ENCODE data around the gene EGFL8.
A peak's percentile ranks its signal among the peaks of the same experiment; 100 is the strongest.
"Not testable (repeated sequence)": the region's sequence is repeated elsewhere in the genome, so short reads cannot be mapped to it uniquely, and the experiment has no call there.

EGFL8 gene

GRCh38 chr6:32185681-32186131 lies 21.3 kb downstream of the EGFL8 start:
- peak; percentile 91 for FAIRE-seq

- not testable (repeated sequence) for FAIRE-seq
These were observed 21.9 kb downstream of the EGFL8 start for GRCh38 chr6:32186151-32186840.

- FAIRE-seq = no peak
These were observed 22.8 kb downstream of the EGFL8 start for GRCh38 chr6:32187009-32187709.

GRCh38 chr6:32187725-32188380 lies 23.5 kb downstream of the EGFL8 start:
- not testable (repeated sequence) for FAIRE-seq

- FAIRE-seq = no peak
These were observed 24.1 kb downstream of the EGFL8 start for GRCh38 chr6:32188381-32189068.

GRCh38 chr6:32189069-32189741 lies 24.8 kb downstream of the EGFL8 start:
- no peak for FAIRE-seq

GRCh38 chr6:32189742-32190053 lies 25.3 kb downstream of the EGFL8 start:
- FAIRE-seq = no peak

GRCh38 chr6:32190054-32190851 lies 25.9 kb downstream of the EGFL8 start, which contains the start of gene PBX2:
PBX2 (minus strand) TSS chr6:32190202; CDS start chr6:32189915, 287 bp downstream.
- FAIRE-seq = no peak

GRCh38 chr6:32190911-32191677 lies 26.7 kb downstream of the EGFL8 start:
- FAIRE-seq = no peak

GRCh38 chr6:32191696-32192607 lies 27.6 kb downstream of the EGFL8 start:
- FAIRE-seq = no peak

GRCh38 chr6:32192608-32193039 lies 28.2 kb downstream of the EGFL8 start, which contains the start of gene GPSM3:
GPSM3 (minus strand) TSS chr6:32192643; CDS start chr6:32192513, 130 bp downstream.
- no peak for FAIRE-seq

GRCh38 chr6:32193096-32193495 lies 28.7 kb downstream of the EGFL8 start:
- FAIRE-seq = not testable (repeated sequence)

- FAIRE-seq = no peak
These were observed 30.0 kb downstream of the EGFL8 start for GRCh38 chr6:32194388-32194787.

GRCh38 chr6:32194825-32195651 lies 30.6 kb downstream of the EGFL8 start:
- FAIRE-seq = no peak

GRCh38 chr6:32195652-32195901 lies 31.2 kb downstream of the EGFL8 start:
- peak; percentile 97 for FAIRE-seq

- no peak for FAIRE-seq
These were observed 31.7 kb downstream of the EGFL8 start for GRCh38 chr6:32195902-32196681.

- FAIRE-seq = no peak
These were observed 32.6 kb downstream of the EGFL8 start for GRCh38 chr6:32196682-32197616.

All from A204.1 (cell line).